ENCODE measurements around the gene IL1R2.

DNA sequence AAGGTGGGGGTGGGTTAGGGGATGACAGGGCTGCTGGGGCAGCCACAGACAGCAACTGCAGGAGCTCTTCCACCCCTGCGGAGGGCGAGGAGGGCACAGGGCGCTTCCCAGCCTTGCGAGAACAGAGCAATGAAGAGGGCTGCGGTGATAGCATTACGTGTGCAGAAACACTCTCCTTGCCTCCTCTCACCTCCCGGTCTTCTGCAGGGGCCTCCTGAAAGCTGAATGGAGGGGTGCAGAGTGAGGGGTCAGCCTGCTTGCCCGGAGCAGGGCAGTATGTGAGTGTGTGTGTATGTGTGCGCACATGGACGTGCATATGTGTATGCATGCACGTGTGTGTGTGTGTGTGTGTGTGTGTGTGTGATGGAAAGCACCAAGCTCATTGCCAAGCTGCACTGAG is 29.5 kb upstream of the IL1R2 start:
- TF ChIP-seq POLR2AphosphoS5 (IDR thresholded peaks at IDR 0.05), result no peak
- TF ChIP-seq CTCF (IDR thresholded peaks at IDR 0.05), result no peak
- TF ChIP-seq POLR2A (IDR thresholded peaks at IDR 0.05), result no peak
- no peak for TF ChIP-seq EP300 (IDR thresholded peaks at IDR 0.05; ENCODE audit: low read depth)
